ENCODE data around the gene CHKA.

The CHKA gene

DNA sequence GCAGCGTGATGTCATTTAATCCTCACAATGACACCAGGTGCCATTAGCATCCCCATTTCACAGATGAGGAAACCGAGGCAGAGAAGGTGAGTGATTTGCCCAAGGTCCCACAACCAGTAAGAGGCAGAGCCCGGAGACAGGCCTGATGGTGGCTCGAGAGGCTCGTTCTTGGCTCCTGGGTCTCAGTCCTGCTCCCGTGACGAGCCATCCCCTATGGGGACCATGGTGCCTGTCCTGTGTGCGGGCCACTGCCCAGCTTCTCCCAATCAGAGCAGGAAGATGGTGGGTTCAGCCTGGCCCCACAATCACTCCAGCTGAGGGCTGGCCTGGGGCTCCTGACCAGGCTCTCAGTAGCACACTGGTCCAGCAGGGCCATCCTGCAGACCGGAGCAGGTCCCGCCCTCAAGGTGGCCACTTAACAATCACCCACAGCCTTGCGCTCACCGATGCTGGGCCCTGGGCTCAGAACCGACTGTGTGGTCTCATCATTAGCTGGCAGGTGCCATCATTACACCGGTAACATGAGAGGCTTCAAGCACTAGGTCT lies 107.5 kb downstream of the CHKA start:
- DNase-seq (ENCODE audit: low read depth) = no peak

DNA sequence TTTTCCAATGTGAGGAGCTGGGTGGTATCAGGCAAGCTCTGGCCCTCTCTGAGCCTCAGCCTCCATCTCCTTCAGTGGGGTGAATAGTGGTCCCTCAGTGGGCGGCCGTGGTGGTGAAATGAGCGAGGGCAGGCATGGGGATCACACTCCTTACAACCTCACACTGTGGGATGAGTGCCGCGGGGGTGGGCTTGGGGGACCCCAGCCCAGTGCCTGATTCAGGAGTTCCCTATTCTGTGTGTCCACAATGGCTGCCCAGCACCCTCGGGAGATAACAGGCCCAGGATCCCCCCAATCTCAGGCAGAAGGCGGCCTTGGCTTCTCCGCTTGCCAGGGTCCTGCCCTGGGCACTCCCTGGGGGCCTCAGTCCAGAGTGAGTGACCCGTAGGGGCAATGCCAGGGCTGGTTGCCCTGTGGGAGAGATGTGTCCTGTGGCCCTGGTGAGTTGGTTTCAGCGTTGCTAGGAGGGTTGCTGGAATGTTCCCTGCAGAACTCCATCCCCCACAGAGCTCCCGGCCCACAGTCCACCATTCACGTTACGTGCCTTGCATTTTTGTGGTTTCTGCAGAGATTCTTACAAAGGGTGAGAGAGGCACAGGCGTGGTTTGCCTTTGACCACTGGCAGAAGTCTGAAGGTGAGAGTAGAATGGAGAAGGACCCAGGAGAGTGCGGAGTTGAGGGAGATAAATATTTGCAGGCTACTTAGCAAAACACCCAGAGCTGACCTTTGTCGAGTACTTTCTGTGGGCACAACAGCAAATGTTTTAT lies 108.2 kb downstream of the CHKA start:
- no peak for DNase-seq (ENCODE audit: low read depth)

DNA sequence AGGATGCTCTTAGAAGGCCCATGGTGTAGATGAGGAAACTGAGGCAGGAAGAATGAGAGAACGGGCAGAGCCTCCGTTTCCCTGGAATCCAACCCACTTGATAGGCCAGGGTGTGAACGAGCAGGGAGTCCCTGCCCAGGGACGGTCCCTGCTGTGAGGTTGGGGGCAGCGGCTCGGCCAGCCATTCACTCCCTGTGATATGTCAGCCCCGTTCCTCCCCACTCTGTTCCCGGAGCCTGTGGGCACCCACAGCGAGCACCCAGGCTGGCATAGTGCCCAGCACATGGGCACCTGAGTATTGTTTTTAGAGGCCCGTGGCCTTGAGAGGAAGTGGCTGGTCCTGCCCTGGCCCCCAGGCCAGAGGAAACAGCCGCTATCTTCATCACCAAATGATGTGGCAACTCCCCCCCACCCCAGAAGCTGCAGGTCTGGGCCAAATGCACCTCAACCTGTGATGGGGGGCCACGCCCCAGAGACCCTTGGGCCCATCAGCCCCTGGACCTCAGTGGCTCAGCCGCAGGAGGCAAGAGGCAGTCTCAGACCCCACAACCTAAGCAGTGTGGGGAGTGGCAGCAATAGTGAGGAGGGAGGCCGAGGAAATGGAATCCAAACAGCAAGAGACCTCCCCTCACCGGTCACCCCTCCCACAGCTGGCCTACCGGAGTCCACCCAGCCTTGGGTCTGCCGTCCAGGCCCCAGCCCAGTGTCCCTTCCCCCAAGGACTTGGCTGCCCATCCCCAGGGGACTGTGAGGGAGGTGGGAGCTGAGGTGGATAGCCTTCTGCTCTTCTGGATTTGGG lies 108.9 kb downstream of the CHKA start:
- DNase-seq (ENCODE audit: low read depth) = no peak

DNA sequence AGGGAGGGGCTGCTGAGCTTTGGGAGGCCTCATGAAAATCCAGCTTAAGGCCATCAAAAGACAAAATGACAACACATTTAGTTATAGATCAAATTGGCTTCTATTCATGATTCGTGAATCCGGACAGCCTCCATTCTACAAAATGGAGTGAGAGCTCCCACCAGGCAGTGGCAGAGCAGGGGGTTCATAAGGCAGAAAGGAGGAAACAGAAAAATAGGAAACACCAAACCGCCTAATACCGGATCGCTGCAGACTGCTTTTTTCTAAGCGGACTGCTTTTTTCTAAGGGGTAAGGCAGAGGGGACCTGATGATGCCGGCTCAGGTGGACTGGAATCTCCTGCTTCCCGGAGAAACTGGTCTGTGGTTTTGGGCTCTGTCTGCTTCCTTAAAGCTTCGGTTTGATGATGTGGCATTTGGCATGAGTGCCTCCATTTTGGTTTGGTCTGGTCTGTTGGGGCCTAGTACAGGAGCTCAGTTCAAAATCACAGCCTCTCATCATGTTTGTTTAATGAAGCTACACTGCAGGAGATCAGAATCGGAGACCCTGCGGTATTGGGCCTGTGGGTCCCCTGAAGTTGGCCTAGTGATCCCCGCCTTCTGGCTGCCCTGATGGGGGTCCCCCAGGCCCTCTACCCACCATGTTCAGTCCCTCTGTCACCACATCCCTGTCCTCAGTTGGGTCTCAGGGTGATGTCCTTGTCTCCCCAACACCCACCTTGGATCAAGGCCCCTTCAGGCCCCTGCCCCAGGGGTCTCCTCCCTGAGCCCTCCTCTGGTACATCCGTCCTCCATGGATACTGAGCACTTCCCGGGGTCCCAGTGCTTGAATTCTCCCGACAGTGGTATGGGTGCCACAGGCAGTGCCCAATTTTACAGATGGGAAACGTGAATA lies 109.9 kb downstream of the CHKA start:
- no peak for DNase-seq (ENCODE audit: low read depth)

DNA sequence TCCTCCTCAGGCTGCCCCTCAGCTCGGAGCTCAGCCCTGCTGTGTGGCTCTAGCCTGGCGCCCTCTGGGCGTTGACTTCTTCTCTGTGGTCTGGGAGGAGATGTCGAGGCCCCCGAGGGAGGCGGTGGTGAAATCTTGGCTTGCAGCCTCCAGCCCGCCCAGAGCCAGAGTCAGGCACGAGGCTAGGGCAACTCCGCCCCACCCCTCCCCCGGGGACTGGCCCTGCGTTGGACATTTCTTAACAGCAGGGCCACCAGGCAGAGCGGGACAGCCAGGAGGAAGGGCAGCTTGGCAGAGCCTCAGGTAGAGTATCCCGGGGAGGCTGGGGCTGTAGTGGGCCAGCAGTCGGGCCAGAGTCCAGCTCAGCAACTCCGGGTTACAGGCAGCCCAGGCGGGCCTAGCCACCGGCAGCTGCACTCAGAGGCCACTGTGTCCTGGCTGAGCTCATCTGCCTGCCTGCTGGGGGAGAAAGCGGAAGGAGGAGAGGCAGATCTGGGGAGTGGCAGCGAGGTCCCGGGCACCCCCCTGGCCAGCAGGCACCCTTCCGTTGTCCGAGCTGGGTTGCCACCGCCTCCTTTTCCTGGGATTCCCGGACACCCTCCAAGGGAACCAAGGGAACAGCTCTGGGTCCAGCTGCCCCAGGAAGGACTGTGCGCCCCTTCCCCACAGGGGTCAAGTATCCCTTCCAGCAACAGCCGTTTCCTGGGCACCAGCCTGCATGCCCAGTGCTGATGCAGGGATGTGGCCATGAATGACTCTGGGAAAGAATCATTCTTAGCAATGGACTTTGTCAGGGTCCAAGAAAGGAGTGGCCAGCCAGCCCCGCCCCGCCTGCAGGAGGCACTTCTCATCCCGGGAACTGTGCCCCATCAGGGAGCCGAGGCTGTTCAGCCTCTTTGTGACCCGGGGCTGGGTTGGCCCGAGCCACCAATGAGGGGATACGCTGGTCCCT lies 110.8 kb downstream of the CHKA start, which contains the start of gene ALDH3B1:
TSS of gene ALDH3B1 (plus strand) at position 238 of the 952 bp plus-strand sequence. CDS start 4,971 bp downstream, outside the sequence.
- no peak for DNase-seq (ENCODE audit: low read depth)

DNA sequence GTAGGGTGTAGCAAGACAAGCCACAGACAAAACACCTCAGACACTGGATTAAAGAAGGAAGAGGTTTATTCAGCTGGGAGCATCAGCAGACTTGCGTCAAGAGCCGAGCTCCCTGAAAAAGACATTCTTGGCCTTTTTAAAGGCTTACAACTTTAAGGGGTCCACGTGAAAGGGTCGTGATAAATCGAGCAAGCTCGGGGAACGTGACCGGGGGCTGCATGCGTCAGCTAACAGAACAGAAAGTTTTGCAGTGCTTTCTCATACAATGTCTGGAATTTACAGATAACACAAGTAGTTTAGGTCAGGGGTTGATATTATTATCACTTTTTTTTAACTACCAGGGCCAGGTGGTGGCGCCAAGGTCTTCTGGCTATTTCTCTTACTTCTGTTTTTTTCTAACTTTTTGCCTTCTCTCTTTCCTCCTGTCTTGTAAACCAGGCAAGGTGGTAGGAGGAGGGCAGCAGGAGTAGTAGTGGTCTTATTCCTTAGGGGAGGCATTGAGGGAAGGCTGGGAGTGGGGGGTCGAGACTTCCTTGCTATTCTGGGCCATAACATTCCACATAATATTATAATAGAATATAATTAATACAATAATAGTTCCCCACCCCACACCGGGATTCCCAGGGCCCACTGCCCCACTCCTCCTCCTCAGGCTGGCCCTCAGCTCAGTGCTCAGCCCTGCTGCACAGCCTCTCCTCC lies 111.6 kb downstream of the CHKA start:
- DNase-seq (ENCODE audit: low read depth) = no peak

DNA sequence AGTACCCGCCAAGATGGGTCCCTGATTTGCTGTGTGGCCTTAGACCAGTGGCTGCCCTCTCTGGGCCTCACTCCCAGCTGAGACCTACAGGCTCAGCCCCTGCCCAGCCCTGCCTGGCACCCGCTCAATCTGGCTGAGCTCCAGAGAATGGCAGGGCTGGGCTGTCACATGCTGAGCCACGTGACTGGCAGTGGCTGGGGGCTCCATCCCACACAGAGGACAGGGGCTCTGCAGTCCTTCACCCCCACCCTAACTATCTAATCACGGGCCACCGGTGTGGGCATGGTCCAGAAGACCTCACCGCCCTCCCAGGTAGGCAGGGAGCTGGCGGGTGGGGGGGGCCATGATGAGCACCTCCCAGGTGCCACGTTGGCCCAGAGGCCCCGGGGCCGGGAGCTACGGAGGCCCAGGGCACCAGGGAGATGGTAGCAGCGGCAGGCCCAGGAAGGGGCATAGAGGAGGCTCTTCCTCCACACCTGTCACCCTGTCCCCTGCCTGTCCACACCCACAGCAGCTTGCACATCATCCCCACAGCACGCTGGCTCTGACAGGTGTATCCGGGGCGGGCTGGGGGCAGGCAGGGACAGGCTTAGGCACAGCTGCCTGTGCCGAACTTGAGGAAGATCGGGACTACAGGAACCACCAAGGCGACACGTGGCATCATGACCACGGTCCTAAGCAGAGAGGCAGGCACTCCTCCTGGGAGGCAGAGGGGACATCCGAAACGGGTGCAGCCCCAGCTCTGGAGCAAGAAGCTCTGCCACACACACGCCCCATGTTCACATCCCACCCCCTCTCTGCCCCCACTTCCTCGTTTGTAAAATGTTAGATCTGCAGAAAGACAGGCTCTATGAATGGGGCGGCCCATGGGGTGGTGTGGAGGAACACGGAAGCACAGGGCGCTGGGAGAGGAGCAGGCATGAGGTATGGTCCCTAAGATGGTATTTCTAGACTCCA lies 112.5 kb downstream of the CHKA start:
- no peak for DNase-seq (ENCODE audit: low read depth)

DNA sequence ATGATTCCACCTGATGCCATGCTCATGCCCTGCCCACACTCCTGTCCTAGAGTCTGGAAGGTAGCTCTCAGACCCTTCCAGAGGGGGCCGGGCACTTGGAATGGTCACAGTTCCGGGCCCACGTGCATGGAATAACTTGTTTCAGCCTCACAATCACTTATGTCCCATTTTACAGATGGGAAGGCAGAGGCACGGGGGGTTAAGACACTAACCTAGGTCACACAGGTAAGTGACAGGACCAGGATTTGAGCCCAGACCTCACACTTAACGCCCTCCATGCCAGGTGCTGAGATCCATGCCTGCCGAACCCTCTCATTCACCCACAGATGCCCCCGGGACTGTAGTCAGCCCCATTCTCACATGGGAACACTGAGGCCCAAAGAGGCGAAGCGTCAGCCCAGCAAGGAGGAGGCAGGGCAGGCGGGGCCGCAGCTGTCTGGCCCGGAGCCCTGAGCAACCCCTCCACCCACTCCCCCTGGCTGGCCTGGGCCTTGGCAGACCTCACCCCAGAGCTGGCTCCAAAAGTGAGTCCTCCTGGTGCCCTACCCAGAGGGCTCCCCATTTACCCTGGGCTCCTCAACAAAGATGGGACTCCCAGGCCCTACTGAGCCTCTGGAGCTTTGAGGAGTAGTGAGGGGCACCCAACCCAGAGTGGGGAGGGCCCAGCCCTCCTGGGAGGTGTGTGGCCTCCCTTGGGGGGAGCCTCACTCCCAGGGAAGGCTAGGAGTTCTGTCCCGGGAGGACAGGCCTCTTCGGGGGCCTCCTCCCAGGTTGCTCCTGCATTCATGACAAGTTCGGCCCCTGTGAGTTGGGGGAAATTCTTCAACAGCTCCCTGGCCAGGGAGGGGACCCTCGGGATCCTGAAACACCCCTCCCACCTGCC lies 113.4 kb downstream of the CHKA start:
- no peak for DNase-seq (ENCODE audit: low read depth)

DNA sequence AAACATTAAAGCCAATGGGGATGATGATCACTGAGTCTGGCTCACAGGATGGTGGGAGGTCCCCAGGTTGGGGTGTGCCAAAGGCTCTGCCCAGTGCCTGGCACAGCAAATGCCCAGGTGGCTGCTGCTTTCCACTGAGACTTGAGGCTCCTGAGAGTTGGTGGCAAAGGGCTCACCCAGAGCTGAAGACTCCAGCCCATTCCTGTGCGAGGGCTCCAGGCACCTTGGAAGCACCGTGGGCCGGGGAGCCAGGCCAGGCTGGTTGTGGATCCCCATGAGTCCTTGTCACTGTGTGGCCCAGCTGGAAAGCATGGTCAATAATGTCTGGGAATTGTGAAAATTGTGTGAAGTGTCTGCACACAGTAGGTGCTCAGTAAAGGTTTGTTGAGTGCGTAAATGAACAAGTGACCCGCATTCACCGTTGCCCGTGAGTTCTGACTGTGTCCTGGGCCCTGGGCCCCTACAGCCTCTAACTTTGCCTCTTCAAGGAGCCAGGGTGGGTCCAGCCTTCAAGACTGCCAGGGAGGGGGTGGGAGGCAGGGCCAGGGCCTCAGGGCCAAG lies 114.5 kb downstream of the CHKA start:
- DNase-seq (ENCODE audit: low read depth) = no peak

DNA sequence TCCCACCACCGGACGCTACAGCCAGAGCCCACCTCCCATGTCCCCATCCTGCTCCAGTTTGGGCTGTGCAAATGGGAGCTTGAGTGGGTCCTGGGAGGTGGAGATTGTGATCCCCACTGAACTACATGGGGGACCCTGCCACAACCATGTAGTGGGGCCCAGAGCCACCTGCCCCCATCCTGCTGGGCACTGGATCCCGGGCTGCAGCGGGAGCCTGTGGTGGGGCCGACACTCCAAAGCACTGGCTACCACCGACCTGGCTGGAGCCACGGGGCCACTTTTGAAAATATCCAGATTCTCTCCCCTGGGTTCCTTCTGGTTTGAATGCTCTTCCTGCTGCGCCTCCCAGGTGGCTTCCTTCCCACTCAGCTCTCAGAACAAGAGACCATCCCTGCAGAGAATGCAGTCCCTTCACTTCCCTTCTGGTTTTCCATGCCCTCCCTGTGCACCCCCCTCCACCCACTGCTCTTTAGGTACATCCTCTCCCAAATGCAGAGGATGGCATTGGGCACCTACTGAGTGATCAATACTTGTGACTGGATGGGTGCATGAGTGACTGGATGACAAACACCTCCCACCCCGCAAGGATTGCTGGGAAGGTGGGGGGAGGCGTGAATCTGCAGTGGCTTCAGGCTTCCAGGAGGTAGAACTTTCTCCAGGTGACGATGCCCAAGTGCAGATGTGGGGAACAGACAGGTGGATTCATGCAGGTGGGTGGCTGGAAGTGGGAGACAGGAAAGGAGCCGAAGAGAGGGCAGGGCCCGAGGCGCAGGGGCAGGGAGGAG lies 116.4 kb downstream of the CHKA start:
- no peak for DNase-seq (ENCODE audit: low read depth)

DNA sequence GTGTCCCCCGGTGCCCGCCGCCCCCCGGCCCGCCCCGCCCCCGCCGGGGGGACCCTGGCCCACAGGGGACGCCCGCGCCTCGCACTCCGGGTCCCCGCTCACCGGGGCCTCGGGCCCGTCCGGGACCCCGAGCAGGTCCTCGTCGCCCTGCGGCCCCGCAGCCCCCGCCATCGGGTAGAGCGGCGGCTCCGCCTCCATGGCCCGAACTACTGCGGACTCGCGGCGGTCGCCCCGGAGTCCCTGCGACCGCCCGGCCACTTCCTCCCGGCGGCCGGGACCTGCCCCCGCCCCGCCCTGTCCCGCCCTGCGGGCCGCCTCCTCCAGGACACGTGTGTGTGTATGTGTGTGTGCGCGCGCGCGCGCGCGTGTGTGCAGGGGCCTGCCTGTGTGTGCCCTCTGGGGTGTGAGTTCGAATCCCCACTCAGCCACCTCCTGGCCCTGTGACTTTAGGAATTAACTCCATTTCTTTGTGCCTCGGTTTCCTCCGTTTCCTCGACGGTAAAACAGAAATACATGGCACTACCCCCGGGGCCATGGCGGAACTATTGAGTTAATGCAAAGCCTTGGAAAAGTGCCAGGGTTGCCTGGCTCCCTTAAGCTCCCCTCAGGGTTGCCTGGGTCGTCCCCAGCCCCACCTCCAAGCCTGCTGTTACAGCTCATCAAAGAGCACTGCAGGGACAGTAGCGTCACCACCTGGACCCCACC lies 117.2 kb downstream of the CHKA start, which contains the start of gene UNC93B1:
TSS of gene UNC93B1 (minus strand) at position 252 of the 705 bp plus-strand sequence. CDS start at position 198, 54 bp downstream.
- peak; percentile 74 for DNase-seq (ENCODE audit: low read depth)

DNA sequence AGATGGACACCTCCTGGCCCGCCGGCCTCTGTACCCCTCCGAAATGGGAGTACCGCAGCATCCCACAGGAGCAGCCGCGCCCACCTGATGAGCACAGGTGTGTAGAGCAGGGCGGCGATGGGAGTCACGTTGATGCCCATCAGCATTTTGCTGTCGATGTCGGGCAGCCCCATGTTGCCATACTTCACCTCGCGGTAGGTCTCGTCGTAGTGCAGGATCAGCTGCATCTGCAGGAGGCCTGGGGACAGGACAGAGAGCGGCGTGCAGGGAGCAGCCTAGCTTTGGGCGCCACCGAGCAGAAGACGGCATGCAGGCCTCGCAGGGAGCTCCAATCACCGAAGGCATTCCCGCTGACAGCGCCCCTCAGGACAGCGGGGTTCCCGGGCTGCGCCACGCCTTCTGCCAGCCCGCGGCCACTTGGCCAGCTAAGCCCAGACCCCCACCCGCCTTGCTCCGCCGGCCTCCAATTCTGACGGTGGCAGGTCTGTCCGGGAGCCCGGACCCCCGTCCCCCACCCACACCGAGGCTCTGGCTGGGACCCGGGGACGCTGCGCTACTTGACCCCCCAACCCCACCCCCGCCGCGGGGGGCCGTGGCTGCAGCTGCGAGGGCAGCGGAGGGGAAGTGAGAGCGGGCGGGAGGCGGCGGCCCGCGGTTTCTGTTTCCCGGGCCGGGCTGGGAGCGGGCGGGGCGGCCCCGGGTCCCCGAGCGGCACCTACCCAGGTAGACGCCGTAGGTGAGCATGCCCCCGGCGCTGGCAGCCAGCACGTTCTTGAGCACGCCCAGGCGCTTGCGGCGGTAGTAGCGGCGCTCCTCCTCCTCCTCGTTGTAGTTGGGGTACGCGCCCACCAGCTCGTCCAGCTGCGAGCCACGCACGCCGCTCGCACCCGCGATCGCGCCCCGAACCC lies 118.0 kb downstream of the CHKA start:
- DNase-seq (ENCODE audit: low read depth) = no peak

All from activated T-cell treated with anti-CD3 and anti-CD28 coated beads for 24 hours (primary cell).